Measurements from ENCODE around the gene BORCS8. TPM values are rescaled to one million over a fixed set of nuclear protein-coding genes. Genes with fewer than 3 reads are reported as not detected.

The BORCS8 gene
- total RNA-seq, 1 donor from 2014 or later, result 33.5 TPM

DNA sequence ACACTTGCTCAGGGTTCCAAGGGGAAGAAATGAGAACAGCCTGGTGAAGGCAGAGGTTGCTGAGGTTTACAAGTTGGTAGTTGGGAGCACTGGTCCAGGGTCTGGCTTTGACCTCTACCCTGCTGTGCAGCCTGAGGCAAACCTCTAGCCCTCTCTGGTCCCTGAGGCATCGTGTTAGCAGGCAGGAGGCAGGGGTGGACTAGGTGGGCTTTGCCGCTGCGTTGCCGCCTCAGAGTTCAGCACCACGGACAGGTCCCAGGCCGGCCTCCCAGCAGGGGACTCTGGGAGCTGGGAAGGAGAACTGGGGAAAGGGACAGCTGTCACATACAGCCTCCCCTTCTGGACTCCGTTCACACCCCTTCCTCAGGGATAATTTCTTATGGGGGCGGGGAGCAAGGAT lies 22.9 kb upstream of the BORCS8 start:
- intact Hi-C loops (cut with micrococcal nuclease), result no loop called here

DNA sequence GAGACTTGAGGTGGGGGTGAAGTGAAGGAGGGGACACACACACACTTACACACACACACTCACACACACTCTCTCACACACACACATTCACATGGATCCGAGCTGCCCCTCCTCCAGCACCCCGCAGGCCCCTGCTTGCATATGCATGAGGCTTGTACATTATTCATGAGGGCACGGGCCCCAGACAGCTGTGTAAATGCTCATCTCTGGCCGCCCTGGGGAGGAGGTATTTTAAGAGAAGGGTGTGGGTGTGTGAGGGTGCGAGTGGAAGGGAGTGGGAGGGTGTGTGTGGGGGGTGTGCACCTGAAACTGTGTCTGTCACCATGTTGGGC lies 22.2 kb upstream of the BORCS8 start:
- intact Hi-C loops (cut with micrococcal nuclease), result no loop called here

DNA sequence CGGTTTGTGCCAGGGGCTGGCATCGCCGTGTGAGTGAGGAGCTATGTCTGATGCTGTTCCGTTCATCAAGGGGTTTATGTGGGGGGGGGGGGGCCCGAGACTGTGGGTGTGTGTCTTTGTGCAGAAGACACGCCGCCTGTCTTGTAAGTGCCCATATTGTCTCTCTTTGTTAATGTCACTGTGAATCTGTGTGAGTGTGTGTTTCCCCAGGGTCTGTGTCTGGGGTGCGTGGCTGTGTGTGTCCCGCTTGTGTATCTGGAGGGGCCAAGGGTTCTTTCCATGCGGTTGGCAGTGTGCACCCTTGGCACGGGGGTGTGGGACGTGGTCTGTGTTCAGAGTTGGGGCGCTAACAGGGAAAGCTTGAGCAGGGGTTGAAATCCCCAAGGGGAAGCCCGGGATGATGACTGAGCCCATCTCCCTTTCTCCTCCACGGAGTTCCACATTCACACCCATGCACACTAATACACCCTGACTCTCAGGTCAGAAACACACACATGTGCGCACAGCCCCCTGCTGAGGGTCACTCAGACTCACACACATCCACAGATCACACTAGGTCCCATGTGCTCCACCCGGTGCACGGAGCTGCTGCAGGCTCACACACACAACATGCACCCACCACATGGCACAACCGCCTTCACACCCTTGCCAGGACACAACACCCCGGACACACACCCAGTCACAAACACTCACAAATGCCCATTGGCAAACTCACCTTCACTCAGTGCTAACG lies 21.6 kb upstream of the BORCS8 start:
- intact Hi-C loops (cut with micrococcal nuclease), result no loop called here

DNA sequence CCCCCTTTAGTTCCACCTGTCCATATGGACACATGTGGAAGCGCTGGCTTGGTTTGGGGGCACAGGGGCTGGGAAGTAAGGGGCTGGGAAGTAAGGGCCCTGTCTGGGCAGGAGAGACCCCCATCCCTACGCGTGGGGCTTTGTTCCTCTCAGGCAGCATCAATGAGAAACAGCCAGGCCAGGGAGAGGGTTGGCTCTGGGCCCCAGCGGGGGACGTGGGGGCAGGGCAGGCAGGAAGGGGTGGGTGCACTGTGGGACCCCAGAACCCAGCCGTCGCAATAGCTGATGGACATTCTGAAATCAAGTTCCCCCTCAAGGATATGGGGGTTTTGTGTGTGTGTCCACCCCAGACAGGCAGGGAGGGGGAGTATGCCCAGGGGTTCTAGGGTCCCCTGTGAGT lies 21.0 kb upstream of the BORCS8 start:
- intact Hi-C loops (cut with micrococcal nuclease), result no loop called here

DNA sequence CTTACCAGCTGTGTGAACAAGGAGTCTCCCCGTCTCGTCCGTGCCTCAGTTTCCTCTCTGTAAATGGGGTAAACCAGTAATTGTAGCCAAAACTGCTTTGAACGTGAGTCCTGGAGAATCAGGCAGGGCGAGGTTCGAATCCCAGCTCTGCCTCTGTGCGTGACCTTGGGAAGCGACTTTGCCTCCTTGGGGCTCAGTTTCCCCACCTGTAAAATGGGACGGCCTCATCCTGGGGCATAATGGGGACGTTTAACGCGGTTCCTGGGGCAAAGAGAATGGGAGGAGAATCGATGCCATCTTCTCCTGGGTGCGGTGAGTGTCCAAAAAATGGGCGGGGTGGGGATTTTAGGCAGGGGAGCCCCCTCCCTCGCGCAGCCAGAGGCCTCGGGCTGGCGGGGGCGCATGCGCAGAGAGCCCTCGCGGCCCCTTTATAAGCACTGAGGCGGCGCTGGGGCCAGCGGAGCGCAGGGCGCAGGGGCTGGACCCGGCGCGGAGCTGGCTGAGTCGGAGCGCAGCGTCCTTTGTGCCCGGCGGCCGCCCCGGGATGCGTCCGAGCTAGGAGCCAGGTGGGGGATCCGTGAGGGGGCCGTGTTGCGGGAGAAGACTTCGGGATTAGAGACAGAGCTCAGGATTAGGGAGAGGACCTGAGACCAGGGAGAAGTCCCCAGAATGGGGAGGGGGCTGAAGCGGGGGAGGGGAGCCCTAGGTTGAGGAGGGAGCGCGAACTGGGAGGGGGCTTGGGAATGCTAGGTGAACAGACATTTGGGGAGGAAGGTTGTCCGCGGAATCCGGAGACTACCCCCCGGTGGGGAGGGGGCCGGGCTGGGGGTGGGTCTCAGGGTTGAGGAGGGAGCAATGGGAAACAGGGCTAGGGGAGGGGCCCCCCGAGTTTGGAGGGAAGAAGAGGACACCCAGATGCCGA lies 19.8 kb upstream of the BORCS8 start, which contains the start of gene NCAN:
Gene NCAN, plus strand, starts transcription at position 460 of the 922 bp plus-strand sequence. CDS start 4,996 bp downstream, outside the sequence.
- intact Hi-C loops (cut with micrococcal nuclease), result no loop called here

DNA sequence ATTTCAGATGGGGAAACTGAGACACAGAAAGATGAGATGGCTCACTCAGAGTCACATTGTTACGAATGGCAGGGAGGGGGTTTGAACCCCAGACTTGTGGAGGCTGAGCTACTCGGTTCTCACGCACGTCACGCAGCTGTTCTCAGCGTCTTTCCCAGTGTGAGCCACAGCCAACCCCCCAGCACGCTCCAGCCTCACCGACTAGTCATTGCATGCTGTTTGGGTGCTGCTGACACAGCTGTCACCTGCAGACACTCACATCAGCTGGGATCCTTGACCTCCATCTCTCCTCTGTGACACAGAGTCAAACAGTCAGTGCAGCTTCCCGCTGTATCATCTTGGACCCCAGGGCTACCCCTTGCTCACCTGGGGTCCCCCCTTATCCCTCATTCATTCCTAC lies 17.4 kb upstream of the BORCS8 start:
- intact Hi-C loops (cut with micrococcal nuclease), result no loop called here

DNA sequence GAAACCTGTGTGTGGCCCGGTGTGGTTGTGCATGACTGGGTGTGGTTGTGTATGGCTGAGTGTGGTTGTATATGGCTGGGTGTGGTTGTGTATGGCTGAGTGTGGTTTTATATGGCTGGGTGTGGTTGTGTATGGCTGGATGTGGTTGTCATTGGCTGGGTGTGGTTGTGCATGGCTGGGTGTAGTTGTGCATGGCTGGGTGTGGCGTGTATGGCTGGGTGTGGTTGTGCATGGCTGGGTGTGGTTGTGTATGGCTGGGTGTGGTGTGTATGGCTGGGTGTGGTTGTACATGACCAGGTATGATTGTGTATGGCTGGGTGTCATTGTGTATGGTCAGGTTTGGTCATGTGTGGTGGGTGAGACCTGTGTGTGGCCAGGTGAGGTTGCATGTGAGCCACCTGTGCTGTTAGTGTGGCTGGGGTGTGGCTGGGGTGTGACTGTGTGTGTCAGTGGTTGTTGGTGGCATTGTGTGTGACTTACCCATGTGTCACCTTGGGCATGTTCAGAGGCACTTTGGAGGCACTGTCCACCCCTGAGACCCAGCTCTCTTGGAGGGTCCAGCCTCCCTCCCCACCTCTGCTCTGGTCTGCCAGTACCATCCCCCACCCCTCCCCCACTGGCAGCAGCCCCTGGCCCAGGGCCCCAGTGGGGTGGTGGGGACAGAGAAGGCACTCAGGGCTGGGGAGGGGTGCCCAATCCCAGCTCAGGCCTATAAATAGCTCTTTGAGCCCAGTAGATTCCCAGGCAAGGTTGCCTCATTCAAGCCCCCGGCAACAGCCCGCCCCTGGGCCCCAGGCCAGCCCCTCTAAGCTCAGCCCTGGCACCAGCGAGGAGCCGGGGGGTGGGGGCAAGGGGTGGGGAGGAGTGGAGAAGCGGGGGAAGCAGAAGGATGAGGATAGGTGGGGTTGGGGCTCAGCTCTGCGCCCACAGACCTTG lies 16.0 kb upstream of the BORCS8 start:
- intact Hi-C loops (cut with micrococcal nuclease), result no loop called here

DNA sequence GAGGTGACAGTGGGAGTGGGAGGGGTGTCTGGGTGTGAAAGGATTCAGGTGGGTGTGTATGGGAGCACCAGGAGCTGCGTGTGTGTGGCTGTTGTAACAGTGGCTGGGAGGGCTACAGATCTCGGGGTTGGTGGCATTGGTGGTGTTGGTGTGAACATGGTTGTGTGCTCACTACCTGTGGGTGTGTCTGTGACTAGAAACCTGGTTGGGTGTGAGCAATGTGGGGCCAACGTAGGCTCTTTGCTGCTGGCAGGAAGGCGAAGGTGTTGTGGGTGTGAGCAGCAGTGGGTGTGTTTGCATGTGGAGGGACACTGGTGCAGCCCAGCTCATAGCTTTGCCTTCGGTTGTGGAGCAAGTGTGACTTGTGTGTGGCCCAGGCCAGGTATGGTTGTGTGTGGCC lies 15.0 kb upstream of the BORCS8 start:
- intact Hi-C loops (cut with micrococcal nuclease), result no loop called here

DNA sequence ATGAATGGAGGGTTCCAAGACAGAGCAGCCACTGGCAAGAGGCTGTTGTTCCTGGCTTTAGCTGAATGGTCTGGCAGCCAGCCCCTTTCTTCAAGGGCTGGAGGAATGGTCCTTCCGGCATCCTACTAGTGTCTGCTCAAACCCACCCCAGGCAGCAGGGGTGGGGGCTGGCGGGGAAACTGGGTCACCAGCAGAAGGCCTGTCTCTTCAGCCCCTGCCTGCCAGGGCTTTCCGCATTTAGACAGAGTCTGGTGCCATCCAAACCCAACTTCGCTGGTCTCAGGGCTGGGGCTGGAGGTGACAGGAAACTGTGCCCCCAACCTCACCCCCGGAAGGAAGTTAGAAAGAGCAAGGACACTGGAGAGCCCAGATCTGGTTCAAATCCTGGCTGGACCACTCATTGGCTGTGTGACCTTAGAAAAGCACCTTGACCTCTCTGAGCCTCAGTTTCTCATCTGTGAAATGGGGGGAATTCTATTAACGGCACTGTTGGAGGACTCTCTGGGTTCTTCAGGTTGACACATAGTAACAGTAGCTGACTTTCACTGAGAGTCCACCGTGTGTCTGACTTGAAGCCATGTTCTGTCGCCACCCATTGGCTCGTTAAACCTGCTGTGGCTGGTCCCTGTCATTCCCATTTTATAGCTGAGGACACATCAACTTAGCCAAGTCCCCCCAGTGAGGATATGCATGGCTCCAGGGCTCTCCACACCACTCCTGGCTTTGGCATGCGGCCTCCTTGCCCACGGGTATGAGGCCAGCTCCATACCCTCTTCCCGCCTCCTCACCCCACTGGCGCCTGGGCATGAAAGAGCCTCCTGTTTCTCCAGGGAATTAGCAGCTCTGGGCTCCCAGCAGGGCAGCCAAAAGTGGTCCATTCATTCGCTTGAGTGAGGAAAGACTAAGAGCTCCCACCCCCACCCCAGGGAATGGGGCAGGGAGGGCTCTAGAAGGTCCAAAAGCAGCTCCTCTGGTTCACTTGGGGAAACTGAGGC lies 13.8 kb upstream of the BORCS8 start:
- intact Hi-C loops (cut with micrococcal nuclease), result no loop called here

DNA sequence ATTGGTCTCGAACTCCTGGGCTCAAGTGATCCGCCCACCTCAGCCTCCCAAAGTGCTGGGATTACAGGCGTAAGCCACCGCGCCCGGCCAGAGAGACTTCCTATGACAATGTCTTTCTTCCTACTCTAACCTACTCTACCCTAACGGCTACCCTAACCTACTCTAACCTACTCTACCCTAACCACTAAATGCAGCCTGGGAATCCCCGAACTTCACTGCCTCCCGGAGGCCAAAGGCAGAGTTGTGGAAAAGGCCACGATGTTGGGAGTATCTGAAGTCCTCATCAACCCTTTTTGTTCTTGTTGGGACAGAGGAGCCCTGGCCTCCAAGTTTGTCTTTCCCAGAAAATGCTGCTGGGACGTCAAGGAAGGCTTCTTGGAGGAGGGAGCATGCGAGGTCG lies 12.2 kb upstream of the BORCS8 start:
- intact Hi-C loops (cut with micrococcal nuclease), result no loop called here

DNA sequence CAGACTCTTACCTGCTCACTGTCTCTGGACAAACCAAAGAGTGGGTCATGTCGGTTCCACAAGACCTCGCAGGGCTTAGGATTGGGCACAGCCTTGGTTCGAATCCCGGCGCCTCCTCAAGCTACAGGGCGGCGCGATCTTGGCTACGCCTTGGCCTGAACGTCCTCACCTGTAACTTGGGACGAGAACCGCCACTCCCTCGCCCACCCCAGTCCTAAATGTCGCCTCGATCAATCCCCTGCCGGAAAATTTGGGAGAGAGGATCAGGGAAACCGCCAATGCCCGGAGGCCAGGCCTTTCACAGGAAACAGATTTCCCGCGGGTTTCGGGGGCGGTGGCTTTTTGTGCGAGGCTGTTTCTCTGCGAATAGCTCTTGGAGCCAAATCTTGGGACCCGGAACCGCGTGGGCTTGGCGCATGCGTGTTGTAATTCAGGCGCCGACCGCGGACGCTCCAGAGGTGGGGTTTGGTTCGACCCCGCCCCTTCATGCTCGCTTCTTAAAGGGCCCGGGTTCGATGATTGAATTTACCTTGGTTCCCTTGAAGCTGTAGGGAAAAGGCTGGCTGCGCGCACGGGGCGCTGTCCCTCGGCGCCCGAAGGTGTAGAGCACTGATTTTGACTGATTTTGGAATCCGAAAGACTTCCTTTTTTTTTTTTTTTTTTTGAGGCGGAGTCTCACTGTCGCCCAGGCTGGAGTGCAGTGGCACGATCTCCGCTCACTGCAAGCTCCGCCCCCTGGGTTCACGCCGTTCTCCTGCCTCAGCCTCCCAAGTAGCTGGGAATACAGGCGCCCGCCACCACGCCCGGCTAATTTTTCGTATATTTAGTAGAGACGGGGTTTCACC lies 11.3 kb upstream of the BORCS8 start, which contains the start of gene NR2C2AP:
Gene NR2C2AP, minus strand, starts transcription at position 403 of the 845 bp plus-strand sequence. Its CDS starts 354 bp downstream, at position 49.
- intact Hi-C loops (cut with micrococcal nuclease), result loop anchor here (1.0 kb wide), 5 partner anchors 11 to 286 kb away; partner anchors contain the start of genes BORCS8, MAU2, RFXANK and SUGP1

DNA sequence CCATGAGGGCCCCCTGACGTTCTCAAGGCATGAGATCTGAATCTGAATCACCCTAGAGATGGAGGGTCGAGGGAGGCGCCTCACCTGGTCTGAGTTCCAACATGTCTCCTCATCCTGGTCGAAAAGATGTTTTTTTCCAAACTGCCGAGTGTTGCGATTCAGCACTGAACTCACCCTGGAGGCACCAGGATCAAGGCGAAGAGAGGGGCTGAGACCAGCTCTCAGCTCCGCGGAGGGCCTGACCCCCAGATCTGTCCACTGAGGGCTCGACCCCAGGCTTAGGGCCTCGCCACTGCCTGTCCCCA lies 10.7 kb upstream of the BORCS8 start:
- intact Hi-C loops (cut with micrococcal nuclease), result loop anchor here (1.0 kb wide), 5 partner anchors 10 to 287 kb away; partner anchors contain the start of genes BORCS8, MAU2, RFXANK and SUGP1

DNA sequence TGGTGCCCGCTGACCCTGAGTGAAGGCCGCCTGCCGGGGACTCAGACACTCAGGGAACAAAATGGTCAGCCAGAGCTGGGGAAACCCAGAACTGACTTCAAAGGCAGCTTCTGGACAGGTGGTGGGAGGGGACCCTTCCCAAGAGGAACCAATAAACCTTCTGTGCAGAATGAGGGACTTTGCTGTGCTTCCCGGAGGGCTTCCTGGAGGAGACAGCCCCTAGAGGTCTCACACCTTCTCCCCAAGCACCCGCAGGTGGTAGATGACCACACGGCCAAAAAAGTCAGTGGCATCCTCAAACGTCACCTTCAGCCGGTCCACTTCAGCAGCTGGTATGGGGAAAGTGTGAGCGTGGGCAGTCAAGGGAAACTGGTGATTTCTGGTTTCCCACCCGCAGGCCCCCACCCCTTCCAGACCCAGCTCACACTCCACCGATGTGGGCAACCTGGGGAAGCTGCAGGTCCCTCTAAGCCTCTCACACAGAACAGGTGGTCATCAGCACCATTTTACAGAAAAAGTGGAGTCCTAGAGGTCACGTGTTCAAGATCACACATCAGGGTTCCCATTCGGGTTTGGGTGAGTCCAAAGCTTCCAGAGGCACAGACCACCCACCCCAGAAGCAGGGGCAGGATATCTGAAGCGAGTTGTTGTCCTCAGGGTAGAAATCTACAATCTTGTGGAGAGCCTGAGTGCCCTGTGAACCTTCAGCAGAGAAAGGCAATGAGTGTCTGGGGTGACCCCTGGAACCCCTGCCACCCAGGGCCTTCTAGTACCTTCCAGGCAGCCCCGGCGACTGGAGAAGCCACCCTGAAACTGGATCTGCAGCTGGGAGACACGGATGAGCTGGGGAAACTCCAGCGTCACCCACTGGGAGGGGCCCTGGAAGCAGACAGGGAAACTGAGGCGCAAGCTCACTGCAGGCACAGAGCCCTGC lies 10.0 kb upstream of the BORCS8 start:
- intact Hi-C loops (cut with micrococcal nuclease), result no loop called here

DNA sequence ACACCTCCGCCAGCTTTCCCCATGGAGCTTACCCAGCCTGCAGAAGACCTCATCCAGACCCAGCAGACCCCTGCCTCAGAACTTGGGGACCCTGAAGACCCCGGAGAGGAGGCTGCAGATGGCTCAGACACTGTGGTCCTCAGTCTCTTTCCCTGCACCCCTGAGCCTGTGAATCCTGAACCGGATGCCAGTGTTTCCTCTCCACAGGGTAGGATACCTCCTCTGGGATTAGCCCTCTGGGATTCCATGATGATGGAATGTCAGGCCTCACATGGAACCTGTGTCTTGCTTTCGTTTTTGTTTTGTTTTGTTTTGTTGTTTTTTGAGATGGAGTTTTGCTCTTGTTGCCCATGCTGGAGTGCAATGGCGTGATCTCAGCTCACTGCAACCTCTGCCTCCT lies 2.0 kb upstream of the BORCS8 start:
- intact Hi-C loops (cut with micrococcal nuclease), result loop anchor here (2.0 to 10.0 kb wide), 3 partner anchors 161 to 557 kb away; partner anchors contain the start of genes ARMC6, ATP13A1, KLHL26 and SUGP2

DNA sequence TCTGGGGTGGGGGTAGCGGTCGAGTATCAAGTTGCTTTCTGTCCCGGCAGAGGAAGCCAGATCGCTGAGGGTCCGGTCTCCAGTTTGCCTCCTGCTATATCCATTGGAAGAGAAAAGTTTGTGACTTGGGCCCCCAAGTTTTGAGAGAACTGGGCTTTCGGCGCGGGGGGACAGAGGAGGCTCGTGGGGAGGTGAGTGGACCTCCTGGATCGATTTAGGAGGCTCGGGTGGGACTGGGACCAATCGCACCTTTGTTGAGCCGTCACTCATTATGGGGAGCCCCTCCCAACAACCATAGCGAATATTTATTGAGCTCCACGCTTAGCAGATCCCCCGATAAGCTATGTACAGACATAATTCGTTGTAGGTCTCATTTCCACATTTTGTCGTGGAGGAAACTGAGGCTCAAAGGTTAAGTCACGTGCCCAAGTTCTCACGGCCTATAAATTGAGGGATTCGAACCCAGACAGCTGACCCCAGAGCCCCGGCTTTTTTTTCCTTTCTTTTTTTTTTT lies 1.0 kb upstream of the BORCS8 start:
- intact Hi-C loops (cut with micrococcal nuclease), result loop anchor here (1.0 to 10.0 kb wide), 19 partner anchors 10 to 671 kb away; partner anchors contain the start of genes ARMC6, ATP13A1, COPE and DDX49

DNA sequence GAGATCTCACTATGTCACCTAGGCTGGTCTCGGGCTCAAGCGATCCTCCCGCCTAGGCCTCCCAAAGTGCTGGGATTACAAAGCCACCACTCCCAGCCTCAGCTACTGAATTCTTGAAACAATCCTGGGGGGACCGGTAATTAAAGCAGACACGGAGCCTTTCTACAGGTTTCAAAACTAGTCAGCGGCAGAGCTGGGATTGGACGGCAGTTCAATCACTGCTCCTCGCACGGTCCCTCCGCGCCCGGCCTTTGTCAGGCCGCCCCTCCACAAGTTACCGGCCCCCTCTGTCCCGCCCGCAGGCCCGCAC lies 229 bp downstream of the BORCS8 start:
- intact Hi-C loops (cut with micrococcal nuclease), result loop anchor here (1.0 to 10.0 kb wide), 19 partner anchors 12 to 669 kb away; partner anchors contain the start of genes ARMC6, ATP13A1, COPE and DDX49

DNA sequence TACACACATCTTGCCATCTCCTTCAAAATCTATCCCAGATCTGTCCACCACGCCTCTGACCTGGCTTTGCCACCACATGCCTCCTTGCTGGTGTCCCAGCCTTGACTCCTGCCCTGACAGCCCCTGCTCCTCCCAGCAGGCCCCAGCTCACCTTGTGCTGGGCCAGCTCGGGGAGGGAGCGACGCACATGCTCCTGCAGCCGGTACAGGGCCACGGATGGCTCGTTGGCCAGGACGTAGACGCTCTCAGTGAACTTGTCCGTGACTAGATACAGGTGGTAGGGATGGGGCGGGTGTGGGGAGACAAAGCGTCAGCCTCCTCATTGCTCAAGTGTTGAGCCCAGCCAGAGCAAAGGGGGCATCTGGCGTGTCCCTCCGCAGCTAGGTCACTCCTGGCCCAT lies 5.2 kb downstream of the BORCS8 start:
- intact Hi-C loops (cut with micrococcal nuclease), result loop anchor here (1.0 kb wide), 3 partner anchors 39 to 221 kb away; no protein-coding TSS in a partner anchor
